ENCODE data around the gene NFKBIE. TPM values are rescaled to one million over a fixed set of nuclear protein-coding genes. Genes with fewer than 3 reads are reported as not detected.

NFKBIE gene
- total and polyA plus RNA-seq, 9 of the 15 experiments (the other 6 are each of a cell fraction or from before 2014, with no cell fraction given) = 2.1 to 16.4 (median 11.7) TPM

- peak overlapping the region; percentile 89 for H3K4me2 ChIP-seq (ENCODE audit: insufficient read depth, low read length)
- H3K27ac ChIP-seq (ENCODE audit: extremely low read depth, low read depth, low read length) = peak overlapping the region; percentile 93; the same call in 2 of the 3 replicates
- peaks cover 60% of the 10 kb centered on the region for H4K20me1 ChIP-seq (replicated peaks; ENCODE audit: control insufficient read depth, insufficient read depth, low read length)
- H3K36me3 ChIP-seq (ENCODE audit: control insufficient read depth, insufficient read depth, low read length) = peaks cover 81% of the 10 kb centered on the region
- no TSS peak for BruUV-seq (replicated peaks)
- H3K4me3 ChIP-seq = 0 out of 2 replicates have a peak overlapping the region, but pooled peaks have one; percentile 81
- ATAC-seq = peak; percentile 8
- H3K27me3 ChIP-seq (ENCODE audit: control insufficient read depth in 2 of 2, insufficient read depth in 2 of 2, low read length in 2 of 2) = no peaks in the 10 kb centered on the region
- 29% methylated on average over 16 of the region's 16 CpGs for WGBS (ENCODE audit: insufficient coverage, low coverage, missing lambda C conversion rate)
- H3K9ac ChIP-seq (ENCODE audit: insufficient read depth in 1 of 2, low read depth in 2 of 2, low read length in 2 of 2) = peak overlapping the region in 1 of 2 experiments; percentile 76; a peak in 2 of 4 replicates
- peak in 2 of 4 experiments; percentile 51 to 66 for DNase-seq (ENCODE audit: extremely low read depth in 1 of 4, low spot score in 3 of 4)
- in situ Hi-C loops (cut with MboI) = no loop called here
- H3K4me1 ChIP-seq (replicated peaks in 1 of 2; ENCODE audit: control insufficient read depth in 2 of 2, insufficient read depth in 2 of 2, low read length in 2 of 2) = peaks cover 41% of the 10 kb centered on the region in 2 experiments; a peak in 4 of 5 replicates
- no peak overlapping the region for H2AFZ ChIP-seq (ENCODE audit: low read depth, low read length)
- H3K9me3 ChIP-seq (replicated peaks; ENCODE audit: control insufficient read depth, insufficient read depth, low read depth, low read length) = no peaks in the 10 kb centered on the region
- CTCF ChIA-PET (ENCODE audit: low intra/inter-chr PET ratio) = no interaction called here
- FAIRE-seq = no peak
- POLR2A ChIA-PET = interaction anchor here (0.5 to 3.2 kb wide), 24 partner anchors 9 to 702 kb away, joined by 3 to 144 read pairs (median 4); partner anchors contain the start of genes HSP90AB1 and SLC29A1
- H3K9me1 ChIP-seq (ENCODE audit: control insufficient read depth, insufficient read depth, low read length) = peaks cover 24% of the 10 kb centered on the region
- intact Hi-C loops (cut with micrococcal nuclease) = no loop called here
- peaks cover 45% of the 10 kb centered on the region for H3K79me2 ChIP-seq (ENCODE audit: control insufficient read depth, insufficient read depth, low read length)
- 0 out of 2 replicates have a peak, but pooled peaks have one; percentile 10 for TF ChIP-seq POLR2H (tag; IDR thresholded peaks at IDR 0.05; ENCODE audit: low read depth)
- TF ChIP-seq ARID4B (CRISPR knock-in tag; IDR thresholded peaks at IDR 0.05) = 0 out of 2 replicates have a peak, but pooled peaks have one; percentile 1
- peak; percentile 80 for TF ChIP-seq POLR2A (conservative IDR thresholded peaks at IDR 0.05)
- 0 out of 2 replicates have a peak, but pooled peaks have one; percentile 41 for TF ChIP-seq ZNF830 (CRISPR knock-in tag; IDR thresholded peaks at IDR 0.05)
- TF ChIP-seq ZNF121 (CRISPR knock-in tag; conservative IDR thresholded peaks at IDR 0.05) = 0 out of 2 replicates have a peak, but pooled peaks have one; percentile 3
- TF ChIP-seq CREB1 (IDR thresholded peaks at IDR 0.05) = no peak
- peak; percentile 5; the same call in 1 of the 2 replicates for TF ChIP-seq CREB1 (CRISPR knock-in tag; IDR thresholded peaks at IDR 0.05)
- TF ChIP-seq RBM22 (IDR thresholded peaks at IDR 0.05; ENCODE audit: low read depth, low read length, poor library complexity, severe bottlenecking) = peak; percentile 60
- TF ChIP-seq SAFB2 (IDR thresholded peaks at IDR 0.05; ENCODE audit: borderline replicate concordance, low read depth, low read length, severe bottlenecking) = no peak
- no peak for TF ChIP-seq MLX (CRISPR knock-in tag; conservative IDR thresholded peaks at IDR 0.05)
- TF ChIP-seq HMGXB4 (CRISPR knock-in tag; IDR thresholded peaks at IDR 0.05) = 0 out of 2 replicates have a peak, but pooled peaks have one; percentile 27
- peak; percentile 15; the same call in 1 of the 2 replicates for TF ChIP-seq GABPB1 (CRISPR knock-in tag; IDR thresholded peaks at IDR 0.05)
- TF ChIP-seq EHMT2 (IDR thresholded peaks at IDR 0.05) = no peak
Measured at GRCh38 chr6:44255105-44255808, 10.1 kb downstream of the NFKBIE start.
